Upper lobe of right lung (tissue), 1 donor: ENCODE results near the gene FNDC3A. TPM values are rescaled to one million over a fixed set of nuclear protein-coding genes. Genes with fewer than 3 reads are reported as not detected.
A peak's percentile ranks its signal among the peaks of the same experiment; 100 is the strongest.
"Not testable (repeated sequence)": the region's sequence is repeated elsewhere in the genome, so short reads cannot be mapped to it uniquely, and the experiment has no call there.

Experiments used
- ATAC-seq: fragments of 200-7000 bp; cut with Tn5 transposase; one replicate; pipeline ENCODE4 v1.9.1; 2020; ENCODE audit warnings: mild to moderate bottlenecking, moderate library complexity
- DNase-seq: peaks from one replicate; pipeline ENCODE4 v3.0.0-alpha.2; 2020
- H3K27ac ChIP-seq: fragments of 200-600 bp; one replicate; pipeline ENCODE4 v1.8.0; 2022
- H3K27me3 ChIP-seq: fragments of 200-600 bp; one replicate; pipeline ENCODE4 v1.8.0; 2022; ENCODE audit warnings: mild to moderate bottlenecking
- H3K36me3 ChIP-seq: fragments of 200-600 bp; one replicate; pipeline ENCODE4 v1.8.0; 2022
- H3K4me1 ChIP-seq: fragments of 200-600 bp; one replicate; pipeline ENCODE4 v1.8.0; 2022
- H3K4me3 ChIP-seq: fragments of 200-600 bp; one replicate; pipeline ENCODE4 v1.8.0; 2022; ENCODE audit warnings: mild to moderate bottlenecking
- H3K9me3 ChIP-seq: fragments of 200-600 bp; one replicate; pipeline ENCODE4 v1.8.0; 2022
- intact Hi-C: fragments of 100-400 bp; cut with DNase I; formaldehyde crosslinking; loops from one replicate; pipeline ENCODE4 v1.11.0; 2022
- total RNA-seq: library from RNA; stranded (reverse); fragmentation: NEBNext Ultra II Directional; extraction: Animal tissue kit (Norgen Biotek cat#: 25700); gene quantifications from one replicate; pipeline ENCODE4 v1.2.1, GENCODE V29; 2021
- TF ChIP-seq, protein P1 (sequence below): fragments of 200-600 bp; IDR thresholded peaks from one replicate; pipeline ENCODE4 v1.8.0; 2022; ENCODE audit warnings: antibody characterized with exemption
- donor health status: DM: no; HTN: yes; CAD: no; lungs with severe emphysema.

The FNDC3A gene
- total RNA-seq, 1 donor from 2014 or later, result 59.0 TPM

DNA sequence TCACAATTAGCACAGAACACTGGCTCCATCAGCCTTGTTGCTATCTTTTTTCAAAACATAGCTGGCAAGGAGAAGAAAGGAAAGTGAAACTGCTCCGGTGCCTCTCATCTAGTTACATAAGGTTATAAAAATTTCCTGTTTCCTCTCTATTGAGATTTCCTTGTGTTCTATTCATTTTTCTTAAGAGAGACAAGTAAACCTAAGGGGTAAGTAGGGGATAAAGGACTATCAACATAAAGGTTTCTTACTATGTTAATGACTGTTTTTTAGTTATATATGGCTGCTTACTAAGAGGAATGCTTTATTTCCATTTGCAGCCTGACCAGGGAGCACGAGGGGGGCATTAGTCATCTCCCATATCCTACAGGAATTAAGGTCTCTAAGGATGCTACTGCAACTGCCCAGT lies 171.2 kb downstream of the FNDC3A start:
- TF ChIP-seq, protein P1, sequence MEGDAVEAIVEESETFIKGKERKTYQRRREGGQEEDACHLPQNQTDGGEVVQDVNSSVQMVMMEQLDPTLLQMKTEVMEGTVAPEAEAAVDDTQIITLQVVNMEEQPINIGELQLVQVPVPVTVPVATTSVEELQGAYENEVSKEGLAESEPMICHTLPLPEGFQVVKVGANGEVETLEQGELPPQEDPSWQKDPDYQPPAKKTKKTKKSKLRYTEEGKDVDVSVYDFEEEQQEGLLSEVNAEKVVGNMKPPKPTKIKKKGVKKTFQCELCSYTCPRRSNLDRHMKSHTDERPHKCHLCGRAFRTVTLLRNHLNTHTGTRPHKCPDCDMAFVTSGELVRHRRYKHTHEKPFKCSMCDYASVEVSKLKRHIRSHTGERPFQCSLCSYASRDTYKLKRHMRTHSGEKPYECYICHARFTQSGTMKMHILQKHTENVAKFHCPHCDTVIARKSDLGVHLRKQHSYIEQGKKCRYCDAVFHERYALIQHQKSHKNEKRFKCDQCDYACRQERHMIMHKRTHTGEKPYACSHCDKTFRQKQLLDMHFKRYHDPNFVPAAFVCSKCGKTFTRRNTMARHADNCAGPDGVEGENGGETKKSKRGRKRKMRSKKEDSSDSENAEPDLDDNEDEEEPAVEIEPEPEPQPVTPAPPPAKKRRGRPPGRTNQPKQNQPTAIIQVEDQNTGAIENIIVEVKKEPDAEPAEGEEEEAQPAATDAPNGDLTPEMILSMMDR, result no peak
- Histone ChIP-seq H3K4me1 (peaks cover 5% of the 10 kb centered on the region), H3K27ac (peak overlapping the region; percentile 70), H3K36me3 (peaks cover 34% of the 10 kb centered on the region), H3K27me3 (no peaks in the 10 kb centered on the region), H3K9me3 (no peaks in the 10 kb centered on the region), H3K4me3 (peak overlapping the region; percentile 28)
- no peak for DNase-seq
- peak; percentile 37 for ATAC-seq
- intact Hi-C loops, result no loop called here

DNA sequence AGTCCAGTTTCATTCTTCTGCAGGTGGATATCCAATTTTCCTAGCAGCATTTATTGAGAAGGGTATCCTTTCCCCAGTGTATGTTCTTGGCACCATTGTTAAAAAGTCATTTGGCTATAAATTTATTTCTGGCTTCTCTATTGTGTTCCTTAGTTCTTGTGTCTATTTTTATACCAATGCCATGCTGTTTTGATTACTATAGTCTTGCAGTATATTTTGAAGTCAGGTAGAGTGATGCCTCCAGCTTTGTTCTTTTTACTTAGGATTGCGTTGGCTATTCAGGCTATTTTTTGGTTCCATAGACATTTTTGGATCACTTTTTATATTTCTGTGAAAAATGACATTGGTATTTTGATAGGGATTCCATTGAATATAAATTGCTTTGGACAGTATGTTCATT lies 172.7 kb downstream of the FNDC3A start:
- intact Hi-C loops, result no loop called here
- H3K4me3 ChIP-seq, result no peak overlapping the region
- H3K27me3 ChIP-seq, result no peaks in the 10 kb centered on the region
- TF ChIP-seq, protein P1, result no peak
- no peak for DNase-seq
- no peaks in the 10 kb centered on the region for H3K9me3 ChIP-seq
- no peak for ATAC-seq
- H3K27ac ChIP-seq, result no peak overlapping the region
- H3K36me3 ChIP-seq, result peaks cover 27% of the 10 kb centered on the region
- peaks cover 5% of the 10 kb centered on the region for H3K4me1 ChIP-seq

DNA sequence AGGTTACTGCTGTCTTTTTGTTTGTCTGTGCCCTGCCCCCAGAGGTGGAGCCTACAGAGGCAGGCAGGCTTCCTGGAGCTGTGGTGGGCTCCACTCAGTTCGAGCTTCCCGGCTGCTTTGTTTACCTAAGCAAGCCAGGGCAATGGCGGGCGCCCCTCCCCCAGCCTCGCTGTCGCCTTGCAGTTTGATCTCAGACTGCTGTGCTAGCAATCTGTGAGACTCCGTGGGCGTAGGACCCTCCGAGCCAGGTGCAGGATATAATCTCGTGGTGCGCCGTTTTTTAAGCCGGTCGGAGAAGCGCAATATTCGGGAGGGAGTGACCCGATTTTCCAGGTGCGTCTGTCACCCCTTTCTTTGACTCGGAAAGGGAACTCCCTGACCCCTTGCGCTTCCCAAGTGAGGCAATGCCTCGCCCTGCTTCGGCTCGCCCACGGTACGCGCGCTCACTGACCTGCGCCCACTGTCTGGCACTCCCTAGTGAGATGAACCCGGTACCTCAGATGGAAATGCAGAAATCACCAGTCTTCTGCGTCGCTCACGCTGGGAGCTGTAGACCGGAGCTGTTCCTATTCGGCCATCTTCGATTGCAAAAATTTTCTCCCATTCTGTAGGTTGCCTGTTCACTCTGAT lies 182.4 kb downstream of the FNDC3A start:
- H3K27ac ChIP-seq, intact Hi-C loops, H3K4me3 ChIP-seq, DNase-seq, H3K9me3 ChIP-seq, H3K36me3 ChIP-seq, H3K4me1 ChIP-seq, ATAC-seq, H3K27me3 ChIP-seq: not testable (repeated sequence)

DNA sequence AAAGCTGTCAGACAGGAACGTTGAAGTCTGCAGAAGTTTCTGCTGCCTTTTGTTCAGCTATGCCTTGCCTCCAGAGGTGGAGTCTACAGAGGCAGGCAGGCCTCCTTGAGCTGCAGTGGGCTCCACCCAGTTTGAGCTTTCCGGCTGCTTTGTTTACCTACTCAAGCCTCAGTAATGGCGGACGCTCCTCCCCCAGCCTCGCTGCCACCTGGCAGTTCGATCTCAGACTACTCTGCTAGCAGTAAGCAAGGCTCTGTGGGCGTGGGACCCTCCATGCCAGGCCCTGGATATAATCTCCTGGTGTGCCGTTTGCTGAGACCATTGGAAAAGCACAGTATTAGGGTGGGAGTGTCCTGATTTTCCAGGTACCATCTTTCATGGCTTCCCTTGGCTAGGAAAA lies 187.4 kb downstream of the FNDC3A start:
- ATAC-seq, H3K27me3 ChIP-seq, H3K27ac ChIP-seq, H3K4me1 ChIP-seq, DNase-seq, H3K4me3 ChIP-seq, intact Hi-C loops: not testable (repeated sequence)
- H3K36me3 ChIP-seq, result peaks cover 19% of the 10 kb centered on the region
- H3K9me3 ChIP-seq, result peaks cover 16% of the 10 kb centered on the region

DNA sequence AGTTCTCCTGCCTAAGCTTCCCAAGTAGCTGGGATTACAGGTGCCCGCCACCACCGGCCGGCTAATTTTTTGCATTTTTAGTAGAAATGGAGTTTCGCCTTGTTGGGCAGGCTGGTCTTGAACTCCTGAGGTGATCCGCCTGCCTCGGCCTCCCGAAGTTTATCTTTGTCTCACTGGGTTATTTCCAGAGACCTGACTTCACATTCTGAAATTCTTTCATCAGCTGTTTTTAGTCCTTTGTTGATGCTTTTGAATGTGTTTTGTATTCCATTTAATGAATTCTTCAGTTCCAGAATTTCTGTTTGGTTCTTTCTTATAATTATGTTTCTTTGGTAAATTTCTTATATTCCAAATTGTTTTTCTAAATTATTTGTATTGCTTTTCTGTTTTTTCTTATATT lies 189.0 kb downstream of the FNDC3A start:
- intact Hi-C loops, result no loop called here

DNA sequence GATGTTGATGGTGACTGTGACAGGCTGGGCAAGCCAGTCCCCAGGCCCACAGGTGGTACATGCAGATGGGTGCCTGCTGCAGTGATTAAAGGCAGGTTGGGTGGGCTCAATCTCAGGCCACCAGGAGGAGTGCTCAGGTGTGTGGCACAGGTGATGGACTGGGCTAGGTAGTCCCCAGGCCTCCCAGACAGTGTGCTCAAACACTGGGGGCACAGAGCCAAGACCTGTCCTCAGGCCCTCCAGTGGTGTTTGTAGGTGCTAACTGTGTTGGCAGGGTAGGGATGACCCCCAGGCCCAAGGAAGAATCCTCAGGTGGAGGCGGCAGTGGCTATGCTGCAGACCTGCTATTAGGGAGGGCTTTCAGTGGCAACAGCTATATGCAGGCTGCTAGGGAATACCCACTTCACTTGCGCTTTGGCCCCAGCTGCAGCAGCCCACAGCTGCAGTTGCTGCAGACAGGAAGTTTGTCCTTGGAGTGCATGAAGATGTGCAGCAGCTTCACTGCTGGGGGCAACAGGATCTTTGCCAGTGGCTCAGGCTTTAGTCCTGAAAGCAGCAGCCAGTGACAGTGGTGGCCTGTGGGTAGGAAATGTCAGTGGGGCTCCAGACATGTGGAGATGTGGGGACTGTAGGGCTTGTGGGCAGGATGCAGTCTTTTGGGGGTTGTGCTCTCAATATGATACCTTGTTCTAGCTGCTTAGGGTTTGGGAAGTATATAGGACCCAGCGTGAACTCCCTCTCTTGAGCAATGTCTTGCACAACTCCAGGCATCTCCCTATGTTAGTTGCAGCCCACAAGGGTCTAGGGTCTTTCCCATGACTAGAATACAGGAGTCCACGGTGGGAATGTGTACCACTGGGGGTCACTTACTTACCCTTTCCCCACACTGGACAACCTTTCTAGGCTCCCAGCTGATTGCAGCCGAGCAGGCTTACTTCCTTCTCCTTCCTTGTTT lies 190.4 kb downstream of the FNDC3A start:
- Histone ChIP-seq H3K36me3 (peaks cover 33% of the 10 kb centered on the region), H3K27me3 (no peaks in the 10 kb centered on the region), H3K4me1 (no peaks in the 10 kb centered on the region), H3K9me3 (peaks cover 16% of the 10 kb centered on the region), H3K4me3 (no peak overlapping the region), H3K27ac (no peak overlapping the region)
- DNase-seq (no peak), ATAC-seq (peak; percentile 49)
- intact Hi-C loops, result no loop called here
- TF ChIP-seq, protein P1, result no peak

More for the DNA sequence above, 189.0 kb downstream of the FNDC3A start:
- ATAC-seq (no peak), DNase-seq (no peak)
- no peak overlapping the region for H3K27ac ChIP-seq
- H3K36me3 ChIP-seq, result peaks cover 33% of the 10 kb centered on the region
- TF ChIP-seq, protein P1, result no peak
- H3K27me3 ChIP-seq, result no peaks in the 10 kb centered on the region
- peaks cover 16% of the 10 kb centered on the region for H3K9me3 ChIP-seq
- H3K4me1 ChIP-seq, result no peaks in the 10 kb centered on the region
- H3K4me3 ChIP-seq, result no peak overlapping the region
